Cerebellar cortex (tissue), 1 donor: ENCODE results near the gene SAMD8.
A peak's percentile ranks its signal among the peaks of the same experiment; 100 is the strongest.
"Not testable (repeated sequence)": the region's sequence is repeated elsewhere in the genome, so short reads cannot be mapped to it uniquely, and the experiment has no call there.

Experiments used
- DNase-seq: peaks from one replicate; pipeline ENCODE4 v3.0.0-alpha.2; 2015; ENCODE audit warnings: low spot score

The SAMD8 gene

DNA sequence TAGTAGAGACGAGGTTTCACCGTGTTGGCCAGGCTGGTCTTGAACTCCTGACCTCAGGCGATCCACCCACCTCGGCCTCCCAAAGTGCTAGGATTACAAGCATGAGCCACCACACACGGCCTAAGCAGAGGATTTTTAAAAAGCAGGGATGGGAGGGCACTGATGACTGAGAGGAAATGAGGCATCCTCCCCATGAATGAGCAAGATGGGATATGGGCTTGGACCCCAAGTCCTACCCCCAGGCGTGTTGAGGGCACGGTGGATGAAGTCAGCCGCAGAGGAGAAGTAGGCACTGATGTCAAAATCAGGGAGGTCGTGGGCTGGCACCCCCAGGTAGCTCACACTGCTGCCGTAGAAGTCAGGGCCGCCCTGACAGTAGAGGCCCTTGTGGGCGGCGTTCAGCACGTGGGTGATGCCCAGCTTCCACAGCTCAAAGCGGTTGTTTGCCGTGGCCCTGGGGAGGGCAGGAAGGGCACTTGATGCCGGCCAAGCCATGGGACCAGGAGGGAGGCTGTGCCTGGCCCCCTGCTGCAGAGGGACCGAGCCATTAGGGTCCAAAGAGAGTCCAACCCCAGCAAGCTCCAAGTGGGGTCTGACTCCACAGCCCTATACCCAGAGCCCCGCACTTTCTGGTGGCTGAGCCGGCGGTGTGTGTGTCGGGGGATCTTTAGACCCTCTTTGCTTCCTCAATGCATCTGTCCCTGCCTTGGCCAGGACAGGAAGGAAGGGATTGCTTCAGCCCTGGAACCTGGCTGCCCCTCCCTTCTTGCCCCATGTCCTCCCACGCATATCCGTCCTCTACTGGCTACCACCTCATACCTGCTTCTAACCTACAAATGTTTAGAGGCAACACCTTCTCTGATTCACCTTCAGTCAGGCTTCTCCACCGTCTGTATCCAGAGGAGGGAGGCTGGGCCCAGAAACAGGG, 3.4 kb upstream of the SAMD8 start:
- no peak for DNase-seq

DNA sequence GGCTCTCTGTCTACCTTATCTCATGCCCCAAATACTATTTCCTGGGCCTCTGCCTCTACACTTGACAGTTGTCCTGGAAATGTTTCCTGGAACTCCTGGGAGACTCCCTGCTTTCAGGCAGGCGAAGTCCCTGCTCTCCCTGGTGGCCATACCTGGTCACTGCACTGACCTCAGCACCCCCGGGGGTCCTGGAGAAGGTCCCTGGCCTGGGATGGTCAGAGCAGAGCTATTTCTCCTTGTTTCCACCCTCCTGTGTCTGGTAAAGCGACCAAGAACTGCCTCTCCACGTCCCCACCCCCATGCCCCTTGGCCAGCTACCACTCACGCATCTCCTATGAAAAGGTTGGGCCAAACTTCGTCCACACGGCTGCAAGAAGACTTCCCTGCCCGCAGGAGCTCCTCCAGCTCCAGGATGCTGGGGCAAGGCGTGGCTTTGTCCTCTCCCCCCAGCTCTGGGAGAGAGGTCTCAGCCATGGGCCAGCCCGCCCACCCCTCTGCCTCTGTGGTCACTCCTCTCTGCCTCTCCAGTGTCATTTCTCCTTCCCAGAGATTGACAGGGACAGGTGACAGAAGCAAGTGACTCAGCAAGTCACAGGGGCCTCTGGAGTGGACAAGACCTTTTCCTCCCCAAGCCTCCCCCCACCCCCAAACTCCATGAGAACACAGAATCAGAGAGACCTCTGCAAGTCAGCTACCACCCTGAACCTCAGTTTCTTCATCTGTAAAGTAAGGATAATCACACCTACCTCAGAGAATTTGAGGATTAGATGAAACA, 2.6 kb upstream of the SAMD8 start:
- peak; percentile 48 for DNase-seq

DNA sequence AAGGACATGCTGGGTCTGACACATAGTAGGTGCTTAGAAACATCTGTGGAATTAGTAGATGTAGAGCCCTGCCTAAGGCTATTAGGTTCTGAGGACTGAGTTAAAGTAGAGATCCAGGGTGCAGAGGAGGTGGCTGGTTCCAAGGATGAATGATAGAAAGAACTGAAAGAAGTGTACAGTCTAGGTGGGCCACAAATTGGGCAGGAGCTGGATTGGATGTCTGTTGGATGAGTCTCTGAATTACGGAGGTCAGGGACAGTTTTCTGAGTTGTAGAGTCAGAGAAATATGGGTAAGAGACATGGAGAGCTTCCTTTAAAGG, 2.0 kb upstream of the SAMD8 start:
- no peak for DNase-seq

DNA sequence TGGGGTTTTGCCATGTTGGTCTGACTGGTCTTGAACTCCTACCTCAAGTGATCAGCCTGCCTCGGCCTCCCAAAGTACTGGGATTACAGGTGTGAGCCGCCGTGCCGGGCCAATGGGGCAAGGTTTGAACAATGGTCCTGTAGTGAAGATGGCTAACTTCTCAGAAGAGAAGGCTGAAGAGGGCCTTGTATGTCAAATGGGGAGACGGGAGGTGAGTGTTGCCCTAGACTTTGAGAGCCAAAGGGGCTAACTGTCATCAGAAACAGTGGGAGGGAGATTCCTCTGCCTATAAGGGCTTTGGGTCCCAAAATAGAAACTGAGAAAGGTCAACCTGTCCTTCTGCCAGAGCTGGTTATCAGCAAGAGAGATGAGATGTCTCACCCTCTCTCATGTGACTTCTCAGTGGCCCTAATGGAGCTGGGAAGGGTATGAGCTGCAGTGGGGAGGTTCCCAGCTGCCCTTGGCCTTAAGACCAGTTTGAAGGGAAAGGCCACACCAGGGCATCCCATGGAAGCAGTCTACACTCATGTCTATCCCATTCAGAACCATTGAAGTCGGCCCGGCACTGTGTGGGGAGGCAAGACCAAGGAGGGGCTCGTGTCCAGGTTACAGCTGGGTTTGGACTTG, 1.3 kb upstream of the SAMD8 start:
- peak; percentile 14 for DNase-seq

DNA sequence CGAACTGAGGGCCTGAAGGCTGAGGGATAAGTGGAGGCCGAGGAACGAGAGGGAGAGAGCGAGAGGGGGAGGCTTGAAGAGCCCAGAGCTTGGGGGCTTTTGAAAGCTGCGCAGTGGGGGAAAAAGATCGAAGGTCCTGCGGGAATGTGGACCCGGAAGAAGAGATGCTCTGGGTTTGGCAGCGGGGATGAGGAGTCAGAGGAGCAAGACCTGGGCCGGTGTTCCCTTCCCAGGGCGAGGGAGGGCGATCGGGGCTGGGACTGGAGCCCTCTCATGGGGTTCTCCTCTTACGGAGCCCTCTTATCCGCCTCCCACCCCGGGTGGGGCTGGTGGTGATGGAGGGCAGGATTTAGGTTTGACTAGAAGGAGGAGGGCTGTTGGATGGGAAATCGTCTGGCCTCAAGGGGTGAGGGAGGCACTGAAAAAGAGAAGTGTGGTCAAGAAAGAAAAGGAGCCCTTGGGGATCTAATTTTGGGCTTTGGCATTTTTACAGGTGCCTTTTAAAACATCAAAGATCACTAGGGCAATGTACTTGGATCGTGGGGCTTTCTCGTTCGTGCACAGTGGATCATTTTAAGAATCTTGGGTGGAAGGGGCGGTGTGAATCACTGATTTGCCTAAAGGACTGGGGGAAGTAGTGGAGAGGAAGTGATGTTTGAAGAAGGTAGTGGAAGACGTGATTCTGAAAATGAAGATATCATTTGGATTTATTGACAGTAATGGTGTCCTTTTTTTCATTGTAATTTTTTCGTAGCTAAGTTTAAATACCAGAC, 637 bp downstream of the SAMD8 start:
- DNase-seq: peak; percentile 65

DNA sequence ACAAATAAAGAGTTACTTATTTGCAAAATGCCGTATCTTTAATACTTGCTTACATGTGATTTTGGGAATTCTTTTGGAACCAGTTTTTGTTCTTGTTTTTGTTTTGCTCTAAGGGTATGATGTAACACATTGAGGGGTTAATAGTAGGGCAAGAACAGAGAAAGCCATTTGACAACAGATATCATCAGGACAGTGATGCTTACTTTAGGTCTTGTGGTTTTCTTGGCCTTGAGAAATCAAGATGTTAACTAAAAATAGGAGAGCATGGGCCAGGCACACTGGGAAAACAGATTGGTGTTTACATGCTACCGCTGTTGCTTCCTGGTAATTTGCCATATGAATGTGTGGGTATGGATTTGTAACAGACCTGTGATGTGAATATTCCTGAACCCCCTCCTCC, 3.7 kb downstream of the SAMD8 start:
- no peak for DNase-seq

DNA sequence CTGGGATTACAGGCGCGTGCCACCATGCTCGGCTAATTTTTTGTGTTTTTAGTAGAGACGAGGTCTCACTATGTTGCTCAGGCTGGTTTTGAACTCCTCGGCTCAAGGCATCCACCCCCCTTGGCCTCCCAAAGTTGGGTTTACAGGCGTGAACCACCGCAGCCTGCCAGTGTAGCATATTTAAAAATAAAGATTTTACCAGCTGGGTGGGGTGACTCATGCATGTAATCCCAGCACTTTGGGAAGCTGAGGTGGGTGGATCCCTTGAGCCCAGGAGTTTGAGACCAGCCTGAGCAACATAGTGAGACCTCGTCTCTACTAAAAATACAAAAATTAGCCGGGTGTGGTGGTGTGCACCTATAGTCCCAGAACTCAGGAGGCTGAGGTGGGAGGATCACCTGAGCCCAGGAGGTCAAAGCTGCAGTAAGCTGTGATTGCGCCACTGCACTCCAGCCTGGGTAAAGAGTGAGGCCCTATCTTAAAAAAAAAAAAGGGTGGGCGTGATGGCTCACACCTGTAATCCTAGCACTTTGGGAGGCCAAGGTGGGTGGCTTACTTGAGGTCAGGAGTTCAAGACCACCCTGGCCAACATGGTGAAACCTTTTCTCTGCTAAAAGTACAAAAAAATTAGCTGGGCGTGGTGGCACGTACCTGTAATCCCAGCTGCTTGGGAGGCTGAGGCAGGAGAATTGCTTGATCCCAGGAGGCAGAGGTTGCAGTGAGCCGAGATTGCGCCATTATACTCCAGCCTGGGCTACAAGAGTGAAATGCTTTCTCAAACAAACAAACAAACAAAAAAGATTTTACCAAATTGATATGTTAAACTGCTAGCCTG, 5.7 kb downstream of the SAMD8 start:
- not testable (repeated sequence) for DNase-seq

DNA sequence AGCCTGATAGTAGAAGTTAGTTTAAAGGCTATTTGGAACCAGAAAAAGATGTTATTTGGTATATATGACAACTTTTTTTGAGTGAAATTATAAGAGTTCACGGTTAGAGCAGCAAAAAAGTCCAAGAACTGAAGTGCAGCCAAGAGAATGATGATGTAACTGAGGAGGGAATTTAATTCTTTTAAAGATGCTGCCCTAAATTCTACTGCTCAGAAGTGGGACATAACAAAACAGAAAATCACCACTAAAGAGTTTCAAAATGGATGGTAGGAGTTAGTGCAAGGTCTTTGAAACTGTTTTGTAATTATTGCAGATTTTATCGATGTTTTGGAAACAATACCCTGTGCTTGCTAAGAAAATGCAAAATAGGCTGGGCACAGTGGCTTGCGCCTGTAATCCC, 6.5 kb downstream of the SAMD8 start:
- DNase-seq: no peak

DNA sequence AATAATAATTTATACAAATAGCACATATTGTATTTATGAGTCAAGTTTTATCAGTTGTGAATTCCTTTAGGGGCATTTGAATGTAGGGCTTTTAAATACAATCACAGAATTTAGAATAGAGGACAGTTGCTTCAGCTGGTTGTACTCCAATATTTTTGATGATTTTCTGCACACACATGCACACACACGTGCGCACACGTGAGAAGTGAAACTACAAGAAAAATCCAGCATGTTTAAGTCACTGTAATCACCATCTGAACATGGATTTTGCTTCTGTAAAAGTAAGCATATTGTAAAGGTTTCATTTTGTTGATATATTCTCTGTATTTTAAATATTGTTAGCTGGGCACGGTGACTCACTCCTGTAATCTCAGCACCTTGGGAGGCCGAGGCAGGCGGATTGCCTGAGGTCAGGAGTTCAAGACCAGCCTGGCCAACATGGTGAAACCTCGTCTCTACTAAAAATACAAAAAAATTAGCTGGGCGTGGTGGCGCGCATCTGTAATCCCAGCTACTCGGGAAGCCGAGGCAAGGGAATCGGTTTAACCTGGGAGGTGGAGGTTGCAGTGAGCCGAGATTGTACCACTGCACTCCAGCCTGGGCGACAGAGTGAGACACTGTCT, 8.1 kb downstream of the SAMD8 start:
- DNase-seq: not testable (repeated sequence)

DNA sequence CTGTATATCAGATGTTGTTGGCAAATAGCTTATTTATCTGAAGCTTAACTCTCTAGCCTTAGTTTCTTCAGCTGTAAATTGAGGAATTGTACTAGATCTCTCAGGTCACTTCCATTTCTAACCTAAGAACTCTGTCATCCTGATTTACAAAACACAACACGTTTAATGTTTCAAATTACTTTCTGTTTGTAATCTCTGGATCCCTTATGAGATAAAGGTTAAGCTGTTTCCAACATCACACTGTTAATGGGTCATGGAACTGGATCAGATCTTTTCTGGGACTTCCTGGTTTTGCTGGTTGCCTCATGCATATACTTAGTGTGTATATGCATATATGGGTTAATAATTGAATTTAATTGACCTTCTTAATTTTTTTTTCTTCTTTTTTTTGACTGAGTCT, 9.9 kb downstream of the SAMD8 start:
- no peak for DNase-seq

DNA sequence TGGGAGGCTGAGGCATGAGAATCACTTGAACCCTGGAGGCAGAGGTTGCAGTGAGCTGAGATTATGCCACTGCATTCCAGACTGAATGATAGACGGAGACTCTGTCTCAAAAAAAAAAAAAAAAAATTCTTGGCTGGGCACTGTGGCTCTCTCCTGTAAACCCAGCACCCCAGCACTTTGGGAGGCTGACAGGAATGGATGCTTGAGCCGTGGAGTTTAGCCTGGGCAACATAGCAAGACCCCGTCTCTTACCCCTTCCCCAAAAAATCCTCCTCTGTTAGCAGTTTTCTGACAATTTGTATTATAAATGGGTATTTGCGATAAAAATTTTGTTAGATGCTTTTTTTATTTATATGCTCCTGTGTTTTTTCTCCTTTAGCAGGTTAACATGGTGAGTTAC, 11.0 kb downstream of the SAMD8 start:
- DNase-seq: no peak

DNA sequence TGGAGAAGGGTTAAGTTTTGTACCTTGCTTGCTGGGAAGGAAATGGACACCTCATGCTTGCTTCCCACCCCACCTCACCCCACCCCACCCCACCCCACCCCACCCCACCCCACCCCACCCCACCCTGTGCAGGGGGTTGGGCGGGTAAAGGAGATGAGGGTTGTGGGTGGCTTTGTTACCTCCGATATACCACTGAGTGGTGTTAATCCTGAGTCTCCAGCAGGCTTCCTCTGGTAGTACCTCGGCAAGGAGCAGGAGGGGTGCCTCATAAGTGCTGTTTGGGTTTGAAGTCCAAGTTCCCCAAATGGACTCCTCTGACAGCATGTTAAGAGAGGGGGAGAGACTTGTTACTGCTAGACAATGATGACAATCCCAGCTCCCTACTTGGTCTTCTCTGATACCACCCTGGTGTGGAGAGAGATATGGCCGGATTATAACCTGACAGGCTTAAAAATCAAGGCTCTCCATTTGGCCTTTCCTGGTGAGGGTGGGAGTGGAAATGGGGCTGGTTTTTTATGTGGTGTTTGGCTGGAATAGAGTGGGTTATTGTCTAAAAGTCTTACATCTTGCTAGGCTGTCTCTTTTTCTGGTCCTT, 11.7 kb downstream of the SAMD8 start:
- no peak for DNase-seq

DNA sequence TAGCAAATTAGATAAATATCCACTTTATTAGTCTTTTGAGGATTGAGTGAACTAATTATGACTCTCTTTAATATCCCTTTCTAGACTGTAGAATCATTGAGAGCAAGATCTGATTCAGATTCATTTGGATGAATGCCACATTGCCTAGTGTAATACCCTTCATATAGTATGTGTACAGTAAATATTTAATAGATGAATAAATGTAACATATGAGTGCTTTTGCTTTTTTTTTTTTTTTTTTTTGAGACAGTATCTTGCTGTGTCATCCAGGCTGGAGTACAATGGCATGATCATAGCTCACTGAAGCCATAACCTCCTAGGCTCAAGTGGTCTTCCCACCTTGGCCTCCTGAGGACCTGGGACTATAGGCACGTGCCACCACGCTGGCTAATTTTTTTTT, 14.8 kb downstream of the SAMD8 start:
- DNase-seq: no peak

DNA sequence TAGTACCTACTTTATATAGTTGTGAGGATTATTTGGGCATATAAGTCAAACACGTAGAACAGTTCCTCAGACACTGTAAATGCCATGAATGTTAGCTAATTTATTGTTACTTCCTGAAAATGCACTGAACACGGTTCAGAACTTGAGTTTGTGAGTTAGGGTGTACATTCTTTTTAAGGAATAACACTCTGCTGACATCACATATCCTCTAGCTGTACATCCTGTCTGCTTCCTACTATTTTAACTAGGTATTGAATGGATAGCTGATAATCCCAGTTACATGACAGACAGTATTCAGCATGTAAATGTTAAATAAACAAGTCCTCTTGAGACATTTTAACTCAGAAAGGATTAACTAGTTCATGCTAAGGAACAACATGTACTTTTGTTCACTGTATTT, 16.0 kb downstream of the SAMD8 start:
- DNase-seq: no peak

DNA sequence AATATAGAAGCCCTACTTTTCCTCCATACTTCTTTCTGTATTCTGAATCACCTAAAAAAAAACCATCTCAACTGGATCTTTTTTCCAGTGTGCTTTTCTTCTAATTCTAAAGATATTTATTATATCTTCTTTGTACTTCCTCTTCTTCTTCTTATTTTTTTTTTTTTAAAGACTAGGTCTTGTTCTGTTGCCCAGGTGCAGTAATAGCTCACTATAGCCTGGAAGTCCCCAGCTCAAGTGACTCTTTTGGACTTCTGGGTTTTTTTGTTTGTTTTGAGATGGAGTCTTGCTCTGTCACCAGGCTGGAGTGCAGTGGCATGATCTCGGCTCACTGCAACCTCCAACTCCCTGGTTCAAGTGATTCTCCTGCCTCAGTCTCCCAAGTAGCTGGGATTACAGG, 17.5 kb downstream of the SAMD8 start:
- not testable (repeated sequence) for DNase-seq

DNA sequence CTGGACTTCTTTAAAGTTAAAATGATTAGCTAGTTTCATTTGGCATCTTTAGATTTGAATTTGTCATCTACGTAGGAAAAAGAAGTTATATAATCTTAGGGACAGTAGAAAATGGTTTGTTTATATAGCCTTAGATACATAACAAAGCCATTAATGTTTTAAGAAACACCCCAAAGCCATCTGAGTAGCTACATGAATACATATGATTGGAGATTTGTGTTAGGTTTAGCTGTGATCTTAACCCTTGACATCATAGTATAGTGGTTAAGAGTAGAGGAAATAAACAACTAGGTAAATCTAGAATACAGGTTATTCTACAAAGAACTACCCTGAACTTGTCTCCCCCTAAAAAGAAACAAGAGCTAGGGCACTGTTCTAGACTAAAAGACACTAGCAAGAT, 18.1 kb downstream of the SAMD8 start:
- no peak for DNase-seq

DNA sequence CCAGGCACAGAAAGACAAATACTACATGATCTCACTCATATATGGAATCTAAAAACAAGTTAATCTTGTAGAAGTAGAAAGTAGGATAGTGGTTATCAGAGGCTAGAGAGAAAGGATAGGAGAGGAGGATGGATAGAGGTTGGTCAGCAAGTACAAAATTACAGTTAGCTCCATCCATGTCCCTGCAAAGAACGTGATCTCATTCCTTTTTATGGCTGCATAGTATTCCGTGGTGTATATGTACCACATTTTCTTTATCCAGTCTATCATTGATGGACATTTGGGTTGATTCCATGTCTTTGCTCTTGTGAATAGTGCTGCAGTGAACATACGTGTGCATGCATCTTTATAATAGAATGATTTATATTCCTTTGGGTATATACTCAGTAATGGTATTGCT, 22.2 kb downstream of the SAMD8 start:
- not testable (repeated sequence) for DNase-seq

DNA sequence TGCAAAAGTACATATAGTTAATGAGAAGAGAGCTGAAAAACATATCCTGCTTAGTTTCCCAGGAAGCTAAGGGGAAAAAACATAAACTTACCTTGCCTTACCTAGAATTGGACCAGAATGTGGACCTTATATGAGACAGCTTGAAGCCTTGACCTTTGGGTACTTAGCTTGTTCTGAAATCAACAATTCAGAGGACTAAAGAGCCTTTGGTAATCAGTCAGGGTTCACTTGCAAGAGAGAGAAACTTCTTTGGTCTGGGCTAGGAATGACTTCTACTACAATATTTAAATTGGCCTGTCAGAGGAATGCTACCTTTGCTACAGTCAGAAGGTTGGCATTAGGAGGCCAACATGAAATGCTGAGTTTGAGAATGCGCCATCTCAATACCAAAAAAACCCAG, 24.9 kb downstream of the SAMD8 start:
- DNase-seq: no peak

DNA sequence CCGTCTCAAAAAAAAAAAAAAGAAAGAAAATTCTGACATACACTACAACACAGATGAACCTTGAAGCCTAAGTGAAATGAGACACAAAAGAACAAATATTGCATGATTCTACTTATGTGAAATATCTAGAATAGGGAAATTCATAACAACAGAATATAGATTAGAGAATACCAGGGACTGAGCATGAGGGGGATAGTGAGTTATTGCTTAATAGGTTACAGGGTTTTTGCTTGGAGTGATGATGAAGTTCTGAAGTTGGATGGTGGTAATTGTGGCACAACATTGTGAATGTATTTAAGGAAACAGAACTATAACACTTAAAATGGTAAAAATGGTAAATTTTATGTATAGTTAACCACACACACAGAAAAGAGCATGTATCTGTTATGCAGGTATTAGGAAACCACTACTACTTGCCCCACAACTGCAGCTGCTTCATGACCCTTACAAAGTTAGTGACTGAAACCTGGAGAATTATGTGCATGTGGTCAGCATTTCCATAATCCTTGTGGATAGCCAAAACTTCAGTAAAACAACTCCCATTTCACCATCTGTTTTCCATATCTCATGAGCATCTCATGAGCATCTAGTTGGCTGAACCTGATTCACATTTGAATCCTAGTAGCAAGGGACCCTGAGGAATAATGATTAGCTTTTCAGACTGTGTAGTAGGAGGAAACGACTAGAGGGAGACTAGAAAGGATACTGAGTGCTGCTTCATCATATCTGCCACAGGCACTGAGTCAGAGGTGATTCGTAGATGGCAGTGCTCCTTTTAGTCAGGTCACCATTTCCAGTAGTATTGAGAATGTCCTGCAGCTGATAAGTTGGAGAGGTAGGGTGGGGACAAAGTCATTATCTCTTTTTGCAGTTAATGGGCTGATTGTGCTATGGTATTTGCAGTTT, 26.3 kb downstream of the SAMD8 start:
- no peak for DNase-seq
